Measurements from ENCODE around the gene JAG2. TPM values are rescaled to one million over a fixed set of nuclear protein-coding genes. Genes with fewer than 3 reads are reported as not detected.

Gene JAG2
- total RNA-seq, 1 experiment from 2014 or later: 12.2 TPM

DNA sequence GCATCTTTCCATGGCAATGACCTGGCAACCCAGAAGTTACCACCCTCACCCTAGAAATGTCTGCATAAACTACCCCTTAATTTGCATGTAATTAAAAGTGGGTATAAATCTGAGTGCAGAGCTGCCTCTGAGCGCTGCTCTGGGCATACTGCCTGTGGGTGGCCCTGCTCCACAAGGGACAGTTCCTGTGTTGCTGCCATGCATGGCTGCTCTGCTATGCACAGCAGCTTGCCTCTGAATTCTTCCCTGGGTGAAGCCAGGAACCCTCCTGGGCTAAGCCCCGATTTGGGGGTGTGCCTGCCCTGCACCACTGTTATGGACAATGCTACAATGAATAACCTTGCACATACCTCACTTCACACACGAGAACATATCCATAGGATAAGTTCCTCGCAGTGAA, 67.7 kb downstream of the JAG2 start (continued):
- TF ChIP-seq, protein P1, sequence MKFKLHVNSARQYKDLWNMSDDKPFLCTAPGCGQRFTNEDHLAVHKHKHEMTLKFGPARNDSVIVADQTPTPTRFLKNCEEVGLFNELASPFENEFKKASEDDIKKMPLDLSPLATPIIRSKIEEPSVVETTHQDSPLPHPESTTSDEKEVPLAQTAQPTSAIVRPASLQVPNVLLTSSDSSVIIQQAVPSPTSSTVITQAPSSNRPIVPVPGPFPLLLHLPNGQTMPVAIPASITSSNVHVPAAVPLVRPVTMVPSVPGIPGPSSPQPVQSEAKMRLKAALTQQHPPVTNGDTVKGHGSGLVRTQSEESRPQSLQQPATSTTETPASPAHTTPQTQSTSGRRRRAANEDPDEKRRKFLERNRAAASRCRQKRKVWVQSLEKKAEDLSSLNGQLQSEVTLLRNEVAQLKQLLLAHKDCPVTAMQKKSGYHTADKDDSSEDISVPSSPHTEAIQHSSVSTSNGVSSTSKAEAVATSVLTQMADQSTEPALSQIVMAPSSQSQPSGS (CRISPR knock-in tag; IDR thresholded peaks at IDR 0.05; ENCODE audit: borderline replicate concordance, low read depth): no peak
- no peak for TF ChIP-seq ZNF317 (CRISPR knock-in tag; IDR thresholded peaks at IDR 0.05; ENCODE audit: borderline replicate concordance, low read depth)

DNA sequence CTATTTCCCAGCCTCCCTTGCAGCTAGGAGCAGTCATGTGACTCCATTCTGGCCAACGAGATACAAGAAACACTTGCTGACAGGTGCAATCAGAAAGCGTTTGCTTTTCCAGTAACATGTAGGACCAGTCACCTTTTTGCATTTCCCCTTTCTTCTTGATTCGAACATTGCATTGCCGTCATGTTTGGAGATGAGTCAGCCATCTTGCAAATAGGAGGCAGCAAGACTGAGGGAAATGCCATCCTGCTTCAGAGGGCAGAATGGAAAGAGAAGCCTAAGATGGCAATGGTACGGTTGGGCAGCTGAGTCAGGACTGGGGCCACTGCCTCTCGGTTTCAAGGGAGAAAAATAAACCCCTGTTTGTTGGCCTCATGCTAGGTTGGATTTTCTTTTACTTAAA, 68.8 kb downstream of the JAG2 start:
- Mint-ChIP-seq H3K27me3 (ENCODE audit: low read depth) (peaks cover 39% of the 10 kb centered on the region), H3K4me1 (no peaks in the 10 kb centered on the region), H3K36me3 (peaks cover 19% of the 10 kb centered on the region), H3K9me3 (peaks cover 32% of the 10 kb centered on the region), H3K4me3 (no peak overlapping the region), H3K27ac (no peak overlapping the region)
- CTCF ChIA-PET: no interaction called here
- DNase-seq (ENCODE audit: low spot score): no peak
- POLR2A ChIA-PET: no interaction called here
- ATAC-seq: no peak
- no peak for TF ChIP-seq ELF4 (CRISPR knock-in tag; IDR thresholded peaks at IDR 0.05; ENCODE audit: low read depth)
- TF ChIP-seq NFYB (CRISPR knock-in tag; conservative IDR thresholded peaks at IDR 0.05; ENCODE audit: low read depth): no peak
- TF ChIP-seq, protein P2, sequence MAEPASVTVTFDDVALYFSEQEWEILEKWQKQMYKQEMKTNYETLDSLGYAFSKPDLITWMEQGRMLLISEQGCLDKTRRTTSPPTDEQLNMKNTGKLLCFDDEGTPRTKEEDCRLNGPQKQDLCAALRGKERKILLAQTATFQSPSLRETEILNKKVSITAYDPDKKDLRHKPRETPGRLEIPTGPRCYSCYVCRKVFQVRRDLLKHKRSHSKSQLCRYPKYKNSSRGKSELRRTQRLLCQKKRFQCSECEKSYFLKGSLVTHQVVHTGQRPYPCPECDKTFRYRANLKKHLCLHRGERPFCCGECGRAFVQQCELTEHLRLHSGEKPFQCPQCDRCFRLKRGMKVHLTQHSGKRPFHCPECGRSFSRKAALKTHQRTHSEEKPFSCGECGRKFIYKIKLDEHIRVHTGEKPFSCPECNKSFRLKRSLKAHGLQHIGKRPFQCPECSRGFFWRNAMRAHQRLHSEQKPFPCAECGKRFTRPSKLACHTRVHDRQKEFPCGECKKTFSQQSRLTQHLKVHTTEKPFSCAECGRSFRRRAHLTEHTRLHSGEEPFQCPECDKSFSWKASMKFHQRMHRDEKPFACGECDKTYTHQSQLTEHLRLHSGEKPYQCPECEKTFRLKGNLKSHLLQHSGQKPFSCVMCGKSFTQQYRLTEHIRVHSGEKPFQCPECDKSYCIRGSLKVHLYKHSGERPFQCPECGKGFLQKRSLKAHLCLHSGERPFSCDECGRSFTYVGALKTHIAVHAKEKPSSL (CRISPR knock-in tag; conservative IDR thresholded peaks at IDR 0.05): no peak
- TF ChIP-seq IRF2 (CRISPR knock-in tag; IDR thresholded peaks at IDR 0.05; ENCODE audit: borderline replicate concordance, low read depth): no peak
- TF ChIP-seq, protein P3, sequence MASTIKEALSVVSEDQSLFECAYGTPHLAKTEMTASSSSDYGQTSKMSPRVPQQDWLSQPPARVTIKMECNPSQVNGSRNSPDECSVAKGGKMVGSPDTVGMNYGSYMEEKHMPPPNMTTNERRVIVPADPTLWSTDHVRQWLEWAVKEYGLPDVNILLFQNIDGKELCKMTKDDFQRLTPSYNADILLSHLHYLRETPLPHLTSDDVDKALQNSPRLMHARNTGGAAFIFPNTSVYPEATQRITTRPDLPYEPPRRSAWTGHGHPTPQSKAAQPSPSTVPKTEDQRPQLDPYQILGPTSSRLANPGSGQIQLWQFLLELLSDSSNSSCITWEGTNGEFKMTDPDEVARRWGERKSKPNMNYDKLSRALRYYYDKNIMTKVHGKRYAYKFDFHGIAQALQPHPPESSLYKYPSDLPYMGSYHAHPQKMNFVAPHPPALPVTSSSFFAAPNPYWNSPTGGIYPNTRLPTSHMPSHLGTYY (CRISPR knock-in tag; IDR thresholded peaks at IDR 0.05): no peak
- TF ChIP-seq, protein P4, sequence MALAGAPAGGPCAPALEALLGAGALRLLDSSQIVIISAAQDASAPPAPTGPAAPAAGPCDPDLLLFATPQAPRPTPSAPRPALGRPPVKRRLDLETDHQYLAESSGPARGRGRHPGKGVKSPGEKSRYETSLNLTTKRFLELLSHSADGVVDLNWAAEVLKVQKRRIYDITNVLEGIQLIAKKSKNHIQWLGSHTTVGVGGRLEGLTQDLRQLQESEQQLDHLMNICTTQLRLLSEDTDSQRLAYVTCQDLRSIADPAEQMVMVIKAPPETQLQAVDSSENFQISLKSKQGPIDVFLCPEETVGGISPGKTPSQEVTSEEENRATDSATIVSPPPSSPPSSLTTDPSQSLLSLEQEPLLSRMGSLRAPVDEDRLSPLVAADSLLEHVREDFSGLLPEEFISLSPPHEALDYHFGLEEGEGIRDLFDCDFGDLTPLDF (CRISPR knock-in tag; IDR thresholded peaks at IDR 0.05): no peak
- TF ChIP-seq, protein P5, sequence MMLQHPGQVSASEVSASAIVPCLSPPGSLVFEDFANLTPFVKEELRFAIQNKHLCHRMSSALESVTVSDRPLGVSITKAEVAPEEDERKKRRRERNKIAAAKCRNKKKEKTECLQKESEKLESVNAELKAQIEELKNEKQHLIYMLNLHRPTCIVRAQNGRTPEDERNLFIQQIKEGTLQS (CRISPR knock-in tag; conservative IDR thresholded peaks at IDR 0.05): no peak

DNA sequence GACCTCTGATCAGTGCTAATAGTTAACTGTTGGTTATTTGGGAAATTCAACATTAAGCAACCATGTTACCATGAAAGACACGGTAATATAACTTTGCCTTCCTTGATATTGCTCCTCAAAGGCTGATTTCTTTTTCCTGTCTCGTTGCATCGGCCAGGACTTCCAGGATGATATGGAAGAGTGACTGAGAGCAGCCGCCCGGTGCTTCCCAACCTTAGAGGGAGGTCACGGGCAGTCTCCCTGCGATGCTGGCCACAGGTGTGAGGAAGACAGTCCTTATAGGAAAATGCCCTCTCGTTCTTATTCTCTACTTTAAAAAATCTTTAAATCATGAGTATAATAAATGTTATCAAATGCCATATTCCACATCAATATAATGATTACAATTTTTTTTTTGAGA, 70.3 kb downstream of the JAG2 start:
- Mint-ChIP-seq H3K4me3 (no peak overlapping the region), H3K27me3 (ENCODE audit: low read depth) (peaks cover 48% of the 10 kb centered on the region), H3K4me1 (peaks cover 6% of the 10 kb centered on the region; the same call in 1 of the 2 replicates), H3K27ac (no peak overlapping the region), H3K9me3 (peaks cover 32% of the 10 kb centered on the region), H3K36me3 (peaks cover 19% of the 10 kb centered on the region)
- TF ChIP-seq ESRRA (CRISPR knock-in tag; IDR thresholded peaks at IDR 0.05; ENCODE audit: borderline replicate concordance) (no peak), SOX15 (CRISPR knock-in tag; IDR thresholded peaks at IDR 0.05) (no peak), ATF1 (CRISPR knock-in tag; IDR thresholded peaks at IDR 0.05) (no peak), RELA (CRISPR knock-in tag; IDR thresholded peaks at IDR 0.05; ENCODE audit: borderline replicate concordance) (no peak)
- TF ChIP-seq, protein P6, sequence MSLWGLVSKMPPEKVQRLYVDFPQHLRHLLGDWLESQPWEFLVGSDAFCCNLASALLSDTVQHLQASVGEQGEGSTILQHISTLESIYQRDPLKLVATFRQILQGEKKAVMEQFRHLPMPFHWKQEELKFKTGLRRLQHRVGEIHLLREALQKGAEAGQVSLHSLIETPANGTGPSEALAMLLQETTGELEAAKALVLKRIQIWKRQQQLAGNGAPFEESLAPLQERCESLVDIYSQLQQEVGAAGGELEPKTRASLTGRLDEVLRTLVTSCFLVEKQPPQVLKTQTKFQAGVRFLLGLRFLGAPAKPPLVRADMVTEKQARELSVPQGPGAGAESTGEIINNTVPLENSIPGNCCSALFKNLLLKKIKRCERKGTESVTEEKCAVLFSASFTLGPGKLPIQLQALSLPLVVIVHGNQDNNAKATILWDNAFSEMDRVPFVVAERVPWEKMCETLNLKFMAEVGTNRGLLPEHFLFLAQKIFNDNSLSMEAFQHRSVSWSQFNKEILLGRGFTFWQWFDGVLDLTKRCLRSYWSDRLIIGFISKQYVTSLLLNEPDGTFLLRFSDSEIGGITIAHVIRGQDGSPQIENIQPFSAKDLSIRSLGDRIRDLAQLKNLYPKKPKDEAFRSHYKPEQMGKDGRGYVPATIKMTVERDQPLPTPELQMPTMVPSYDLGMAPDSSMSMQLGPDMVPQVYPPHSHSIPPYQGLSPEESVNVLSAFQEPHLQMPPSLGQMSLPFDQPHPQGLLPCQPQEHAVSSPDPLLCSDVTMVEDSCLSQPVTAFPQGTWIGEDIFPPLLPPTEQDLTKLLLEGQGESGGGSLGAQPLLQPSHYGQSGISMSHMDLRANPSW (CRISPR knock-in tag; conservative IDR thresholded peaks at IDR 0.05; ENCODE audit: low read depth): no peak
- CTCF ChIA-PET: no interaction called here
- no peak for ATAC-seq
- no peak for DNase-seq (ENCODE audit: low spot score)
- POLR2A ChIA-PET: no interaction called here

Data from WTC11 (cell line).